Common myeloid progenitor, CD34-positive (primary cell): ENCODE measurements around the gene CHRM5.

Experiments
- CTCF ChIA-PET: fragments of 350-600 bp; sonication (Branson Sonifier 250); formaldehyde crosslinking; loops from one replicate; lab custom pipeline; 2021; ENCODE audit warnings: antibody characterized with exemption; lab: Charles Lee
- POLR2A ChIA-PET: fragments of 350-600 bp; sonication (Branson Sonifier 250); formaldehyde crosslinking; loops from one replicate; lab custom pipeline; 2021; ENCODE audit warnings: antibody characterized with exemption; lab: Charles Lee
- DNase-seq, 3 donors: peaks; one replicate each; pipeline versions ENCODE4 v3.0.0 to v3.0.0-alpha.2; 2013
- H3K27ac ChIP-seq, 2 experiments: 1 replicate in 1 of 2; 2 replicates in 1 of 2; pipeline ENCODE4 v1.7.0; 2013; ENCODE audit warnings: inconsistent platforms in 2 of 2, low read length in 2 of 2, mild to moderate bottlenecking in 2 of 2, low read depth in 1 of 2, moderate library complexity in 1 of 2; ENCODE audit not compliant: severe bottlenecking in 2 of 2, insufficient read depth in 1 of 2, poor library complexity in 1 of 2
- H3K27me3 ChIP-seq, 5 experiments: replicated peaks in 2 of 5; 1 replicate in 3 of 5; 2 replicates in 2 of 5; pipeline versions ENCODE4 v1.6.1 to v1.7.0; 2013; ENCODE audit warnings: low read length in 4 of 5, mild to moderate bottlenecking in 2 of 5, moderate library complexity in 2 of 5, inconsistent platforms in 1 of 5; ENCODE audit not compliant: insufficient read depth in 5 of 5, control insufficient read depth in 4 of 5
- H3K36me3 ChIP-seq, 4 experiments: 1 replicate in 2 of 4; 2 replicates in 2 of 4; pipeline versions ENCODE4 v1.6.1 to v1.7.0; 2013; ENCODE audit warnings: low read length in 3 of 4, control low read depth in 1 of 4, mild to moderate bottlenecking in 1 of 4; ENCODE audit not compliant: control insufficient read depth in 4 of 4, insufficient read depth in 4 of 4
- H3K4me1 ChIP-seq, 4 experiments: 1 replicate in 3 of 4; 2 replicates in 1 of 4; pipeline versions ENCODE4 v1.6.1 to v1.7.1; 2013; ENCODE audit warnings: low read length in 3 of 4, mild to moderate bottlenecking in 3 of 4, control low read depth in 1 of 4, inconsistent platforms in 1 of 4, moderate library complexity in 1 of 4; ENCODE audit not compliant: control insufficient read depth in 4 of 4, insufficient read depth in 4 of 4; ENCODE audit errors: control extremely low read depth in 1 of 4
- H3K4me3 ChIP-seq, 7 experiments: 1 replicate in 4 of 7; 2 replicates in 3 of 7; pipeline versions ENCODE4 v1.5.1 to v1.7.0; 2013; ENCODE audit warnings: mild to moderate bottlenecking in 7 of 7, low read length in 6 of 7, moderate library complexity in 6 of 7, inconsistent platforms in 2 of 7, low read depth in 2 of 7, control low read depth in 1 of 7; ENCODE audit not compliant: insufficient read depth in 4 of 7, control insufficient read depth in 1 of 7; ENCODE audit errors: extremely low read depth in 1 of 7
- H3K9me3 ChIP-seq, 5 experiments: 1 replicate in 4 of 5; 2 replicates in 1 of 5; pipeline versions ENCODE4 v1.6.1 to v1.7.1; 2013; ENCODE audit warnings: low read length in 4 of 5, mild to moderate bottlenecking in 2 of 5, inconsistent platforms in 1 of 5, low read depth in 1 of 5, moderate library complexity in 1 of 5; ENCODE audit not compliant: control insufficient read depth in 4 of 5, insufficient read depth in 2 of 5; ENCODE audit errors: control extremely low read depth in 1 of 5
- WGBS: methylation state at CpG from one replicate; pipeline ENCODE4 v1.1.5; 2013; ENCODE audit not compliant: insufficient coverage; 5-methylcytosine and 5-hydroxymethylcytosine counted together

CHRM5 gene

DNA sequence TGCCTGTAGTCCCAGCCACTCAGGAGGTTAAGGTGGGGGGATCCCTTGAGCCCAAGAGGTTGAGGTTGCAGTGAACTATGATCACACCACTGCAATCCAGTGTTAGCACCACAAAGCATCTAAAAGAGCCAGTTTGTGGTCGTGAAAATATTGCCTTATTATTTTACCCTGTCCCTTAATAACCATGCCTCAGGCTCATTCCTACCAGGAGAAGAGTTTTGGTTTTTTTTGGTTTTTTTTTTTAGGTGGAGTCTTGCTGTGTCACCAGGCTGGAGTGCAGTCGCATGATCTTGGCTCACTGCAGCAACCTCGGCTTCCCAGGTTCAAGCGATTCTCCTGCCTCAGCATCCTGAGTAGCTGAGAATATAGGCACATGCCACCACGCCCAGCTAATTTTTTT, 88.6 kb downstream of the CHRM5 start:
- H3K27me3 ChIP-seq = no peaks in the 10 kb centered on the region
- DNase-seq = no peak
- H3K4me1 ChIP-seq = no peaks in the 10 kb centered on the region
- WGBS = 87% methylated on average over 3 of the region's 5 CpGs
- POLR2A ChIA-PET = no interaction called here
- no peak overlapping the region for H3K4me3 ChIP-seq
- CTCF ChIA-PET = interaction anchor here (0.6 kb wide), 1 partner anchor 27 kb away, joined by 3 read pairs; no protein-coding TSS in a partner anchor
- H3K36me3 ChIP-seq = no peaks in the 10 kb centered on the region
- H3K9me3 ChIP-seq = peaks cover 0 to 6% (median 0%) of the 10 kb centered on the region in 5 experiments
- H3K27ac ChIP-seq = no peak overlapping the region

DNA sequence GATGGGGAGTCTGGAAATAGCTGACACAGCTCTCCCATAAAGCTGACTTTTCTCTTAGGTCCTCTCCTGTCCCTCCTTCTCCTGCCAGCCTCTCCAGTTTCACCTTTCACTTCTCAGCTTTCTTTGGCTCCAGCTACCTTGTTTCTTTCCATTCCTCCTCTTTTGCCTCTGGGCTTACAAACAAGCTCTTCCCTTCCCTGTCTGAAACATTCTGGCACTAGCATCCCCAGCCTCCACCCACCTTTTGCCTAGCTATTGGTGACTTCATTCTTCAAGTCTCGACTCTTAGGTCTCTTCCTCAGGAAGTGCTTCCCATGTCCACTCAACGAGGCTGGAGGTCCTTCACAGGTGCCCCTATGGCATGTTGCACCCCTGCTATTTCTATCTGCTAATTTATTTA, 91.2 kb downstream of the CHRM5 start:
- CTCF ChIA-PET = interaction anchor here (0.8 to 2.2 kb wide), 6 partner anchors 8 to 150 kb away, joined by 3 to 8 read pairs (median 4); no protein-coding TSS in a partner anchor
- no peak overlapping the region for H3K4me3 ChIP-seq
- peaks cover 0 to 3% (median under 1%) of the 10 kb centered on the region in 4 experiments for H3K4me1 ChIP-seq
- H3K27me3 ChIP-seq = no peaks in the 10 kb centered on the region
- no peaks in the 10 kb centered on the region for H3K9me3 ChIP-seq
- no peaks in the 10 kb centered on the region for H3K36me3 ChIP-seq
- POLR2A ChIA-PET = no interaction called here
- DNase-seq = no peak
- no peak overlapping the region for H3K27ac ChIP-seq
- WGBS = 74% methylated on average over 2 of the region's 2 CpGs

DNA sequence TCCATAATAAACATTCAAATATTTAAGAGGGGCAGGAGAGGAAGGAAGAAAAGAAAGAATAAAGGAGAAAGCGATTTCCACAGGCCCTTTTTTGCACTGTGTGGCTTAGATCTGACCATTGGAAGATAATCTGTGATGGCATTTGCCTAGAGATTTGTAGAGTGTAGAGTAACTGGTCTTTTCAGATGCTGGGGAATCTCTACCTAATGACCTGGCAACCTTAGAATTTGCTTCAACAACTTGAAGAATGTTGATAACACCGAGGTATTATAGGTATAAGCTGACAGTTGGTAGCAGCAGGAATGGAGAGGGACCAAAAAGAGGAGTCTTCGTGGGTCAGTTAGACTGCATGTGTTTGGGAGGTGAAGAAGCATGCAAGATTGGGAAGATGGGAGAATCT, 91.6 kb downstream of the CHRM5 start:
- CTCF ChIA-PET = interaction anchor here (1.2 to 2.2 kb wide), 5 partner anchors 17 to 149 kb away, joined by 3 to 8 read pairs (median 4); no protein-coding TSS in a partner anchor
- POLR2A ChIA-PET = no interaction called here

DNA sequence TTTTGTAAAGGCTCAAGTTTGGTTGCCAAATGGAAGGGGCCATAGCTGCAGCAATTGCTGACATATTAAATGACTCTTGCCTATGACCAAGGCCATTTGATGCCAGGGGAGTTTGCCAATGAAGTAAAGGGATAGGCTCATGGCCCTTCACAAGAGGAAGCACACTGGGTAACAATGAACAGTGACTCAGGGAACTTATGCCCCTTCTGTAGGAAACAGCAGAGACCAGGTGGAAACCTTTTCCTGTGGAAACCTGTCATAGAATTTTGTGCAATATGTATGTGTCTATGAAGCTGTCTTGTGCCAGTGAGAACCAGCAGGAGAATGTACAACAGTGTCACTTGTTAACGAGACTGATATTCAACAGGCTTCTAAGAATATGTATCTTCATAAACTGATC, 96.1 kb downstream of the CHRM5 start:
- WGBS = no CpG with 5 or more reads among the region's 1 CpG
- Histone ChIP-seq H3K4me1 (peaks cover 0 to 7% (median 1%) of the 10 kb centered on the region in 4 experiments), H3K36me3 (no peaks in the 10 kb centered on the region), H3K27me3 (no peaks in the 10 kb centered on the region), H3K9me3 (no peaks in the 10 kb centered on the region), H3K27ac (no peak overlapping the region), H3K4me3 (no peak overlapping the region)
- ChIA-PET CTCF (interaction anchor here (1.1 to 2.6 kb wide), 4 partner anchors 31 to 292 kb away, joined by 3 to 7 read pairs (median 4); no protein-coding TSS in a partner anchor), POLR2A (interaction anchor here (0.6 kb wide), 1 partner anchor 201 kb away, joined by 3 read pairs; no protein-coding TSS in a partner anchor)
- DNase-seq = peak in 2 of 3 donors; percentile 43 to 55

More for the DNA sequence above, 91.6 kb downstream of the CHRM5 start:
- no peak for DNase-seq
- Histone ChIP-seq H3K27ac (no peak overlapping the region), H3K9me3 (no peaks in the 10 kb centered on the region), H3K27me3 (no peaks in the 10 kb centered on the region), H3K36me3 (no peaks in the 10 kb centered on the region), H3K4me1 (peaks cover 0 to 7% (median 1%) of the 10 kb centered on the region in 4 experiments), H3K4me3 (no peak overlapping the region)
- WGBS = 100% methylated on average over 3 of the region's 3 CpGs

DNA sequence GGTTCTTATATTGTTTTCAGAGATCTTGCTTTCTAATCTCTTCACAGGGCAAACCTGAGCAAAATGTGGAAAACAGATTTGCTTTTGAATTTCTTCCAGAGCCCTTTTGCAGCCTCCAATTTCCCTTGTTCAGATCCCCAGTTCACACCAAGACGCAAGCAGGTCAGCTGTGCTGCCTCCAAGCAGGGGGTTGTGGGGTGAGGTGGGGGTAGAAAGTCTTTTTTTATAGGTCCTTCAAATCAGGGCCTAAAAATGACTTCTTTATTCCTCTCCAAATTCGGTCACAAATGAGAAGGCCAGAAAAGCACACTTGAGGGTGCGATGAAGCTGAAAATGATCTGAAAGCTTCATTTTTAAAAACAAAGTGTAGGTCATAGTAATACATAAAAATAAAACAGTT, 97.0 kb downstream of the CHRM5 start:
- Histone ChIP-seq H3K27me3 (no peaks in the 10 kb centered on the region), H3K36me3 (no peaks in the 10 kb centered on the region), H3K4me3 (no peak overlapping the region), H3K9me3 (no peaks in the 10 kb centered on the region), H3K4me1 (peaks cover 0 to 7% (median 1%) of the 10 kb centered on the region in 4 experiments), H3K27ac (no peak overlapping the region)
- DNase-seq = no peak
- ChIA-PET CTCF (interaction anchor here (1.1 to 1.4 kb wide), 4 partner anchors 10 to 144 kb away, joined by 3 to 4 read pairs (median 4); no protein-coding TSS in a partner anchor), POLR2A (no interaction called here)
- WGBS = no CpG with 5 or more reads among the region's 3 CpGs

DNA sequence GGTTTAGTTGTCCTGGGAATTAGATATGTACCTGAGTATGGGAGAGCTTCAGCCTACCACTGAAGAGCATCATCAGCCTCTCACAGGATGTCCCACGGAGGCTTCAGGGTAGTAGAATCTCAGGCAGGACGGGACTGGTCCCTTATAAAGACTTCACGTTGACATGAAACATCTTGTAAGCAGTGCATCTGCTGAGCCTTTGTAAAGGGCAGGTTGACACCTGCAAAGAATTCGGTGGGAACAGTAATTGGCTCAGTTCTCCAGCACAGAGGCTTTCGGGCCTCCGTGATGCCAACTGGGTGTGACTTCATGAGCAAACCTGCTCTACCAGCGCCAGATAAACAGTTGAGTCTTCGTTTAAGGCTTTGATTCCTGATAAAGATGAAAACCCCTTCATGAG, 97.6 kb downstream of the CHRM5 start:
- H3K9me3 ChIP-seq = no peaks in the 10 kb centered on the region
- H3K27me3 ChIP-seq = no peaks in the 10 kb centered on the region
- no peaks in the 10 kb centered on the region for H3K36me3 ChIP-seq
- 96% methylated on average over 8 of the region's 8 CpGs for WGBS
- H3K4me1 ChIP-seq = peaks cover 0 to 7% (median 1%) of the 10 kb centered on the region in 4 experiments
- no peak overlapping the region for H3K27ac ChIP-seq
- DNase-seq = no peak
- CTCF ChIA-PET = interaction anchor here (1.1 to 1.4 kb wide), 2 partner anchors 10 to 23 kb away, joined by 3 to 4 read pairs; no protein-coding TSS in a partner anchor
- no peak overlapping the region for H3K4me3 ChIP-seq
- POLR2A ChIA-PET = no interaction called here

DNA sequence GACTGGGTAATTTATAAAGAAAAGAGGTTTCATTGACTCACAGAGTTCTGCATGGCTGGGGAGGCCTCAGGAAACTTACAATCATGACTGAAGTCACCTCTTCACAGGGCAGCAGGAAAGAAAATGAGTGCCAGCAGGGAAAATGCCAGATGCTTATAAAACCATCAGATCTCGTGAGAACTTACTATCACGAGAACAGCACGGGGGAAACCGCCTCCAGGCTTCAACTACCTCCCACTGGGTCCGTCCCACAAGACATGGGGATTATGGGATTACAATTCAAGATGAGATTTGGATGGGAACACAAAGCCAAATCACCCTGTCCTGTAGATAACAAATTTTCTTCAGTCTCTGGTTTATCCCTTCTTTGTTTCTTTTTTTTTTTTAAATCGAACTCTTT, 101.7 kb downstream of the CHRM5 start:
- no peak overlapping the region for H3K4me3 ChIP-seq
- 92% methylated on average over 5 of the region's 6 CpGs for WGBS
- CTCF ChIA-PET = no interaction called here

More for the DNA sequence above, 101.7 kb downstream of the CHRM5 start:
- Histone ChIP-seq H3K9me3 (peaks cover 0 to 4% (median 0%) of the 10 kb centered on the region in 5 experiments), H3K4me1 (no peaks in the 10 kb centered on the region), H3K27ac (no peak overlapping the region), H3K36me3 (no peaks in the 10 kb centered on the region), H3K27me3 (no peaks in the 10 kb centered on the region)
- DNase-seq = no peak
- POLR2A ChIA-PET = no interaction called here
